ENCODE data around the gene TTC16.

DNA sequence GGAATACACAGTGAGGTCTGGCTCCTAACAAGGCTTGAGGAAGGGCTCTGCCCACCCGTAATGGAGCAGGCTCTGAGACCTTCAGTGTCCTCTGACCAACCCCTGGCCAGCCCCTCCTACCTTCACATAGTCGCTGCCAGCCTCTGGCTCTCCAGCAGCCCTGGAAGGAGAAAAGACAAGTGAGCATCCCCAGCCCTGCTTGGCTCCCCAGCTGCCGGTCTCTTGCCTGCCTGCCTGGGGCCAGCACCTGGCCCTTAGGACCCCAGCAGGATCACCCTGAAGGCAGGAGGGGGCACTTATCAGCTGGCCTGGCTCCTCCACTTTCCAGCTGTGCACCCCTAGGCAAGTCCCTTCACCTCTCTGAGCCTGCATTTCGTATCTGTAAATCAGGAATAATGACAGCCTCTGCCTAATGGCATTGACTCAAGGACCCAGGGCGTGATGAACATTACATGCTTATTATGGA lies 45.6 kb downstream of the TTC16 start:
- TF ChIP-seq, protein P1, sequence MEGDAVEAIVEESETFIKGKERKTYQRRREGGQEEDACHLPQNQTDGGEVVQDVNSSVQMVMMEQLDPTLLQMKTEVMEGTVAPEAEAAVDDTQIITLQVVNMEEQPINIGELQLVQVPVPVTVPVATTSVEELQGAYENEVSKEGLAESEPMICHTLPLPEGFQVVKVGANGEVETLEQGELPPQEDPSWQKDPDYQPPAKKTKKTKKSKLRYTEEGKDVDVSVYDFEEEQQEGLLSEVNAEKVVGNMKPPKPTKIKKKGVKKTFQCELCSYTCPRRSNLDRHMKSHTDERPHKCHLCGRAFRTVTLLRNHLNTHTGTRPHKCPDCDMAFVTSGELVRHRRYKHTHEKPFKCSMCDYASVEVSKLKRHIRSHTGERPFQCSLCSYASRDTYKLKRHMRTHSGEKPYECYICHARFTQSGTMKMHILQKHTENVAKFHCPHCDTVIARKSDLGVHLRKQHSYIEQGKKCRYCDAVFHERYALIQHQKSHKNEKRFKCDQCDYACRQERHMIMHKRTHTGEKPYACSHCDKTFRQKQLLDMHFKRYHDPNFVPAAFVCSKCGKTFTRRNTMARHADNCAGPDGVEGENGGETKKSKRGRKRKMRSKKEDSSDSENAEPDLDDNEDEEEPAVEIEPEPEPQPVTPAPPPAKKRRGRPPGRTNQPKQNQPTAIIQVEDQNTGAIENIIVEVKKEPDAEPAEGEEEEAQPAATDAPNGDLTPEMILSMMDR (IDR thresholded peaks at IDR 0.05; ENCODE audit: insufficient read depth, low read depth, low read length) = no peak
- TF ChIP-seq EZH2 (IDR thresholded peaks at IDR 0.05; ENCODE audit: insufficient read depth, low read length) = no peak
